Neural crest cell (in vitro differentiated cells): ENCODE data around the gene CD164. TPM values are rescaled to one million over a fixed set of nuclear protein-coding genes. Genes with fewer than 3 reads are reported as not detected.
A peak's percentile ranks its signal among the peaks of the same experiment; 100 is the strongest.

Experiments used
- DNase-seq: peaks from one replicate; pipeline ENCODE4 v3.0.0; 2021; ENCODE audit warnings: low read depth, mixed read lengths, low spot score
- H3K27ac Mint-ChIP-seq: one replicate; pipeline ENCODE4 v1.8.0; 2021; ENCODE audit warnings: mild to moderate bottlenecking, mixed read lengths; ENCODE audit not compliant: unreplicated experiment
- H3K27me3 Mint-ChIP-seq: 2 replicates; pipeline ENCODE4 v1.8.0; 2021; ENCODE audit warnings: low read depth, mild to moderate bottlenecking, mixed read lengths
- H3K36me3 Mint-ChIP-seq: 2 replicates; pipeline ENCODE4 v1.8.0; 2021; ENCODE audit warnings: low read depth, mild to moderate bottlenecking, mixed read lengths
- H3K4me1 Mint-ChIP-seq: 2 replicates; pipeline ENCODE4 v1.8.0; 2021; ENCODE audit warnings: mixed read lengths
- H3K4me3 Mint-ChIP-seq: one replicate; pipeline ENCODE4 v1.8.0; 2021; ENCODE audit warnings: mild to moderate bottlenecking, mixed read lengths
- H3K9me3 Mint-ChIP-seq: 2 replicates; pipeline ENCODE4 v1.8.0; 2021; ENCODE audit warnings: mixed read lengths
- CTCF ChIP-seq: fragments of 200-600 bp; sonication (generic); conservative IDR thresholded peaks from 2 replicates; pipeline ENCODE4 v1.5.0; 2021; ENCODE audit warnings: antibody characterized with exemption, mild to moderate bottlenecking
- total RNA-seq: library from RNA; stranded (reverse); gene quantifications from 2 replicates; pipeline ENCODE4 v1.2.1, GENCODE V29; 2021

Gene CD164
- total RNA-seq, 1 donor from 2014 or later: 73.1 TPM

- Mint-ChIP-seq H3K4me3 (no peak overlapping the region), H3K27ac (peak overlapping the region; percentile 52), H3K36me3 (peaks cover 1% of the 10 kb centered on the region), H3K4me1 (no peaks in the 10 kb centered on the region), H3K27me3 (no peaks in the 10 kb centered on the region), H3K9me3 (no peaks in the 10 kb centered on the region)
- TF ChIP-seq CTCF: no peak
- no peak for DNase-seq
Measured at GRCh38 chr6:109349419-109349987, 32.8 kb downstream of the CD164 start.

GRCh38 chr6:109348226-109348625, 34.0 kb downstream of the CD164 start:
- no peak for TF ChIP-seq CTCF
- no peaks in the 10 kb centered on the region for H3K9me3 Mint-ChIP-seq
- no peak overlapping the region for H3K4me3 Mint-ChIP-seq
- no peaks in the 10 kb centered on the region for H3K4me1 Mint-ChIP-seq
- H3K27ac Mint-ChIP-seq: no peak overlapping the region
- H3K36me3 Mint-ChIP-seq: no peaks in the 10 kb centered on the region
- H3K27me3 Mint-ChIP-seq: no peaks in the 10 kb centered on the region
- no peak for DNase-seq

- no peak for TF ChIP-seq CTCF
- no peak overlapping the region for H3K27ac Mint-ChIP-seq
- no peak overlapping the region for H3K4me3 Mint-ChIP-seq
- H3K27me3 Mint-ChIP-seq: no peaks in the 10 kb centered on the region
- no peaks in the 10 kb centered on the region for H3K9me3 Mint-ChIP-seq
- H3K36me3 Mint-ChIP-seq: no peaks in the 10 kb centered on the region
- no peaks in the 10 kb centered on the region for H3K4me1 Mint-ChIP-seq
- no peak for DNase-seq
Measured at GRCh38 chr6:109347779-109348178, 34.5 kb downstream of the CD164 start.

- Mint-ChIP-seq H3K4me3 (no peak overlapping the region), H3K27ac (no peak overlapping the region), H3K9me3 (no peaks in the 10 kb centered on the region), H3K36me3 (no peaks in the 10 kb centered on the region), H3K4me1 (no peaks in the 10 kb centered on the region), H3K27me3 (no peaks in the 10 kb centered on the region)
- TF ChIP-seq CTCF: no peak
- DNase-seq: no peak
Measured at GRCh38 chr6:109345986-109346385, 36.3 kb downstream of the CD164 start.

- no peaks in the 10 kb centered on the region for H3K9me3 Mint-ChIP-seq
- no peak for TF ChIP-seq CTCF
- no peak overlapping the region for H3K27ac Mint-ChIP-seq
- DNase-seq: no peak
- no peaks in the 10 kb centered on the region for H3K36me3 Mint-ChIP-seq
- no peaks in the 10 kb centered on the region for H3K4me1 Mint-ChIP-seq
- H3K27me3 Mint-ChIP-seq: no peaks in the 10 kb centered on the region
- H3K4me3 Mint-ChIP-seq: no peak overlapping the region
Measured at GRCh38 chr6:109344226-109344625, 38.0 kb downstream of the CD164 start.

- TF ChIP-seq CTCF: no peak
- no peaks in the 10 kb centered on the region for H3K27me3 Mint-ChIP-seq
- no peak for DNase-seq
- no peaks in the 10 kb centered on the region for H3K9me3 Mint-ChIP-seq
- H3K4me3 Mint-ChIP-seq: no peak overlapping the region
- no peak overlapping the region for H3K27ac Mint-ChIP-seq
- no peaks in the 10 kb centered on the region for H3K4me1 Mint-ChIP-seq
- H3K36me3 Mint-ChIP-seq: no peaks in the 10 kb centered on the region
Measured at GRCh38 chr6:109343518-109343917, 38.7 kb downstream of the CD164 start.
